Measurements from ENCODE around the gene LPO.

The LPO gene

GRCh38 chr17:58238147-58238634 is at the start of gene LPO:
Gene LPO (plus strand): TSS chr17:58238584. CDS start chr17:58242980, 4,396 bp downstream.
- DNase-seq (ENCODE audit: low spot score), result no peak

- peak; percentile 36 for DNase-seq (ENCODE audit: low spot score)
These were observed 48.8 kb upstream of the LPO start for GRCh38 chr17:58189436-58190146.

- no peak for DNase-seq (ENCODE audit: low spot score)
These were observed 47.0 kb upstream of the LPO start for GRCh38 chr17:58191241-58191896.

GRCh38 chr17:58192612-58193011 is 45.8 kb upstream of the LPO start, which contains the start of gene EPX:
Gene EPX (plus strand): TSS chr17:58192726. CDS start chr17:58192847, 121 bp downstream.
- DNase-seq (ENCODE audit: low spot score), result no peak

- no peak for DNase-seq (ENCODE audit: low spot score)
These were observed 44.6 kb upstream of the LPO start for GRCh38 chr17:58193641-58194255.

GRCh38 chr17:58195518-58196123 is 42.8 kb upstream of the LPO start:
- no peak for DNase-seq (ENCODE audit: low spot score)

- no peak for DNase-seq (ENCODE audit: low spot score)
These were observed 41.8 kb upstream of the LPO start for GRCh38 chr17:58196610-58197009.

GRCh38 chr17:58200024-58200633 is 38.3 kb upstream of the LPO start:
- DNase-seq (ENCODE audit: low spot score), result peak; percentile 29

GRCh38 chr17:58202859-58203258 is 35.5 kb upstream of the LPO start:
- no peak for DNase-seq (ENCODE audit: low spot score)

GRCh38 chr17:58204796-58205195 is 33.6 kb upstream of the LPO start:
- no peak for DNase-seq (ENCODE audit: low spot score)

GRCh38 chr17:58205936-58206335 is 32.4 kb upstream of the LPO start:
- DNase-seq (ENCODE audit: low spot score), result no peak

- DNase-seq (ENCODE audit: low spot score), result peak; percentile 81
These were observed 30.9 kb upstream of the LPO start for GRCh38 chr17:58207451-58207850.

GRCh38 chr17:58208344-58208743 is 30.0 kb upstream of the LPO start:
- no peak for DNase-seq (ENCODE audit: low spot score)

GRCh38 chr17:58210922-58211321 is 27.5 kb upstream of the LPO start:
- DNase-seq (ENCODE audit: low spot score), result no peak

- no peak for DNase-seq (ENCODE audit: low spot score)
These were observed 22.7 kb upstream of the LPO start for GRCh38 chr17:58215685-58216084.

GRCh38 chr17:58217766-58218165 is 20.6 kb upstream of the LPO start:
- no peak for DNase-seq (ENCODE audit: low spot score)

GRCh38 chr17:58219007-58219788 is 19.2 kb upstream of the LPO start, which contains the start of gene MKS1:
Gene MKS1 (minus strand): TSS chr17:58219255. CDS start chr17:58219230, 25 bp downstream.
- DNase-seq (ENCODE audit: low spot score), result peak; percentile 95

GRCh38 chr17:58219789-58220183 is 18.6 kb upstream of the LPO start:
- DNase-seq (ENCODE audit: low spot score), result no peak

GRCh38 chr17:58224315-58224714 is 14.1 kb upstream of the LPO start:
- DNase-seq (ENCODE audit: low spot score), result no peak

- no peak for DNase-seq (ENCODE audit: low spot score)
These were observed 10.7 kb upstream of the LPO start for GRCh38 chr17:58227733-58228132.

- DNase-seq (ENCODE audit: low spot score), result no peak
These were observed 9.7 kb upstream of the LPO start for GRCh38 chr17:58228679-58229078.

Data from Ammon's horn (tissue), 1 donor.